HEK293T (cell line): ENCODE results near the gene PDXK.

Source experiments
- CTCF ChIA-PET: fragments of 350-600 bp; formaldehyde crosslinking; extraction: SDS; loops from one replicate; lab custom pipeline; 2021; ENCODE audit warnings: antibody characterized with exemption, inconsistent platforms; lab: Yijun Ruan, JAX
- POLR2A ChIA-PET: fragments of 350-600 bp; formaldehyde crosslinking; extraction: SDS; loops from one replicate; lab custom pipeline; 2020; ENCODE audit warnings: antibody characterized with exemption, inconsistent platforms; lab: Yijun Ruan, JAX
- DNase-seq: peaks from one replicate; pipeline ENCODE4 v3.0.0; 2012; ENCODE audit warnings: mixed read lengths; ENCODE audit errors: extremely low spot score
- ARNT ChIP-seq: fragments of 450-650 bp; IDR thresholded peaks from 2 replicates; pipeline ENCODE4 v1.6.1; 2017; ENCODE audit warnings: mild to moderate bottlenecking
- BHLHE40 ChIP-seq: fragments of 450-650 bp; IDR thresholded peaks from 2 replicates; pipeline ENCODE4 v1.6.1; 2016; ENCODE audit warnings: mild to moderate bottlenecking, moderate library complexity, borderline replicate concordance
- CTBP1 ChIP-seq: fragments of 450-650 bp; IDR thresholded peaks from 2 replicates; pipeline ENCODE4 v1.6.1; 2016; ENCODE audit warnings: borderline replicate concordance
- ELF4 ChIP-seq: fragments of 450-650 bp; IDR thresholded peaks from 2 replicates; pipeline ENCODE4 v1.6.1; 2017; ENCODE audit warnings: antibody characterized with exemption
- FOXA1 ChIP-seq: fragments of 450-650 bp; IDR thresholded peaks from 2 replicates; pipeline ENCODE4 v1.6.1; 2016; ENCODE audit warnings: mild to moderate bottlenecking
- FOXK2 ChIP-seq: fragments of 450-650 bp; IDR thresholded peaks from 2 replicates; pipeline ENCODE4 v1.6.1; 2016; ENCODE audit warnings: mild to moderate bottlenecking
- FOXM1 ChIP-seq: fragments of 450-650 bp; IDR thresholded peaks from 2 replicates; pipeline ENCODE4 v1.6.1; 2017; ENCODE audit warnings: mild to moderate bottlenecking, borderline replicate concordance
- HDGF ChIP-seq: fragments of 450-650 bp; IDR thresholded peaks from 2 replicates; pipeline ENCODE4 v1.6.1; 2017; ENCODE audit warnings: antibody characterized with exemption, borderline replicate concordance
- L3MBTL2 ChIP-seq: fragments of 450-650 bp; conservative IDR thresholded peaks from 2 replicates; pipeline ENCODE4 v1.6.1; 2016; ENCODE audit warnings: mild to moderate bottlenecking
- NFRKB ChIP-seq: fragments of 450-650 bp; IDR thresholded peaks from 2 replicates; pipeline ENCODE4 v1.6.1; 2016; ENCODE audit warnings: mild to moderate bottlenecking, moderate library complexity
- SP1 ChIP-seq: fragments of 450-650 bp; IDR thresholded peaks from 2 replicates; pipeline ENCODE4 v1.6.1; 2017
- SUZ12 ChIP-seq: fragments of 450-650 bp; IDR thresholded peaks from 2 replicates; pipeline ENCODE4 v1.6.1; 2016; ENCODE audit warnings: mild to moderate bottlenecking
- TARDBP ChIP-seq: fragments of 450-650 bp; IDR thresholded peaks from 2 replicates; pipeline ENCODE4 v1.6.1; 2016
- ZNF384 ChIP-seq: fragments of 450-650 bp; IDR thresholded peaks from 2 replicates; pipeline ENCODE4 v1.6.1; 2016
- TF ChIP-seq, protein P1 (sequence below): fragments of 450-650 bp; IDR thresholded peaks from 2 replicates; pipeline ENCODE4 v1.6.1; 2016

Gene PDXK

DNA sequence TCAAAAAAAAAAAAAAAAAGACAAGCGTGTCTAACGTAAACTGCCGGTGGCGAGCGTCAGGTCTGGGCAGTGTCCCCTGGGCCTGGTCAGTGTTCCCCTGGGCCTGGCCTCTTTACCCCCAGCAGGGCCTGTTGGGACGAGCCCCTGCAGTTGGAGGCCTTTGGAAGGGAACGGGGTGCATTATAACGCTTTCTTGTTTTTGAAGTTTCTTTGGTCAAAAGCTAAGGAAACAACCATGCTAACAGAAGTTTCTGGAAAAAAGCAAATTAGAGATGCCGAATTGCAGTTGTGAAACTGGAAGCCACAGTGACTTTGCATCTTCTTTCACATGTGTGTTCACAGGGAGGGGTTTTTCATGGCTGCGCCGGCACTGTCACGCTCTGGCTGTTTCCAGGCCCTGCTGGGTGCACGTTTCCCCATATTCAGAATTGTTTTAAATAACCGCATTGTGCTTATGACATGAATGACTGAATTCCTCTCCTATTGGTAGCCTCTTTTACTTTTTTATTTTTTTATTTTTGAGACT is 86.4 kb downstream of the PDXK start:
- ChIA-PET POLR2A (no interaction called here), CTCF (no interaction called here)
- no peak for DNase-seq
- TF ChIP-seq BHLHE40 (no peak), CTBP1 (no peak), L3MBTL2 (no peak), NFRKB (no peak), FOXM1 (no peak), SP1 (no peak), HDGF (no peak)

DNA sequence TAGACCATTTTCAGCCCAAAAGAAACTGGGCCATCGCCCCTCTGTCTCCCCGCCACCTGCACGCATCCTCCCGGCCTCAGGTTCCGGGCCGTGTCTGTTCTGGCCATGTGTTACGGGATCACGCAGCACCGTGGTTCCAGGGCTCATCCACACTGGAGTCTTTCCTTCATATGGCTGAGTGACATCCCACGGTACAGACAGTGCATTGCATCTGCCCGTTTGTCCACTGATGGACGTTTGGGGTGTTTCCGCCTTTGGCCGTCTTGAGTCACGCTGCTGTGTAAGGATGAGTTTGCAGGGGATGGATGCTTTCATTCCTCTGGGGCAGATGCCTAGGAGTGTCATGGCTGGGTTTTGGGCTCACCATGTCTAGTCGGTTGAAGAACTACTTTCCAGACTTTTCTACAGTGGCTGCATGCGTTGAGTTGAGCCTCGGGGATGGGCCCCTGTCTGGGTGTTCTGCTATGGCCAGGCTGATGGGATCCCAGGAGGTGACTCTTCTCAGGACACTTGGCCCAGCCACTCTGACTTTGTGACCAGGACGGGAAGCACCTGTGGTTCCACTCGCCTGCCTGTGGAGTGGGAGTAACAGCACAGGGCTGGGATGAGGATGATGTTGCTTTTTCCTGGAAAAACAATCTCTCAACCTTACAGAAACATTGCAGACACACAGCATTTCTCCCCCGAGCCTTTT is 87.2 kb downstream of the PDXK start:
- no peak for DNase-seq
- CTCF ChIA-PET = no interaction called here
- POLR2A ChIA-PET = interaction anchor here (0.7 to 1.1 kb wide), 2 partner anchors 16 to 17 kb away, joined by 3 to 4 read pairs; partner anchors contain the start of gene RRP1
- TF ChIP-seq ARNT (no peak), SP1 (no peak), FOXM1 (no peak), CTBP1 (no peak), L3MBTL2 (no peak), TARDBP (no peak)
- TF ChIP-seq, protein P1, sequence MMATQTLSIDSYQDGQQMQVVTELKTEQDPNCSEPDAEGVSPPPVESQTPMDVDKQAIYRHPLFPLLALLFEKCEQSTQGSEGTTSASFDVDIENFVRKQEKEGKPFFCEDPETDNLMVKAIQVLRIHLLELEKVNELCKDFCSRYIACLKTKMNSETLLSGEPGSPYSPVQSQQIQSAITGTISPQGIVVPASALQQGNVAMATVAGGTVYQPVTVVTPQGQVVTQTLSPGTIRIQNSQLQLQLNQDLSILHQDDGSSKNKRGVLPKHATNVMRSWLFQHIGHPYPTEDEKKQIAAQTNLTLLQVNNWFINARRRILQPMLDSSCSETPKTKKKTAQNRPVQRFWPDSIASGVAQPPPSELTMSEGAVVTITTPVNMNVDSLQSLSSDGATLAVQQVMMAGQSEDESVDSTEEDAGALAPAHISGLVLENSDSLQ = no peak

DNA sequence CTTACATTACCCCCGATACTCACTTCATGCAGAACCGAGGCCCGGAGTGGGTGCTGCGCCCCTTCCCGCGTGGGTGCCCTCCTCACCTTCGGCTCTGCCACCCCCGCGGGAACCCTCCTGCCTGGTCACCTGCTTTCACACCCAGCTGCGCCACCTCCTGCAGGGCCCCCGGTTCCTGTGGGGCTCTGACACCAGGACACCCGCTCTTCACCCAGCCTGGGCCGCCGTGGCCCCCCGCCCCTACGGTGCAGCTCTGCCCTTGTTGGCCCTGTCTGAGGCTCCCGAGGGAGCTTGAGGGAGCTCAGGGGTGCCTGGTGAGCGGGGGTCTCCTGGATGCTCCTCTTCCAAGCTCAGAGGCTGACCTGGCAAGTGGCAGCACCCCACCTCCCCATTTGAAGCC is 89.4 kb downstream of the PDXK start:
- ChIA-PET POLR2A (interaction anchor here (1.1 kb wide), 1 partner anchor 79 kb away, joined by 3 read pairs; no protein-coding TSS in a partner anchor), CTCF (interaction anchor here (0.8 to 1.6 kb wide), 2 partner anchors 54 to 167 kb away, joined by 4 read pairs; no protein-coding TSS in a partner anchor)
- TF ChIP-seq SP1 (no peak), FOXM1 (no peak), BHLHE40 (no peak), ELF4 (no peak), NFRKB (no peak), L3MBTL2 (no peak), FOXK2 (no peak), CTBP1 (no peak), ARNT (no peak), FOXA1 (no peak)
- TF ChIP-seq, protein P1 = no peak
- no peak for DNase-seq

DNA sequence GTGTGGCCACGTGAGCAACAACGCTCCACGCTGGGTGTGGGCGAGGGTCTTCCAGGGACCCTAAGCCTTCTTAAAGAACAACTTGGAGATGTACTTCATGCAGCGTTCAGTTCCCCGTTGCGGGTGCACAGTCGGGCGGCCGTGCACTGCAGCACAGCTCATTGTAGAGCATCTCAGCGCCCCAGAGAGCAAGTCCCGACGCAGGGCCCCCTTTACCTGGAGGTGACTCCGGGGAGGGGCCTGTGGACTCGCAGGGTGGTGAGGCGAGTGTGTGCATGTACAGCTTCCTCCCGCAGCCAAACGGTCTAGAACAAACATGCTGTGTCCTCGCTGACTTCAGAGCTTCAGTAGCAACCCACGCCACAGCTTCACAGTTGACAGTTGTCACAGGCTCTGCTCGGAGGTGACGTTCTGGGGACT is 89.9 kb downstream of the PDXK start:
- CTCF ChIA-PET = interaction anchor here (0.8 to 1.6 kb wide), 2 partner anchors 53 to 166 kb away, joined by 4 read pairs; no protein-coding TSS in a partner anchor
- POLR2A ChIA-PET = interaction anchor here (1.1 kb wide), 1 partner anchor 80 kb away, joined by 3 read pairs; no protein-coding TSS in a partner anchor
- no peak for TF ChIP-seq BHLHE40
- TF ChIP-seq L3MBTL2 = no peak
- no peak for TF ChIP-seq ELF4
- TF ChIP-seq FOXM1 = no peak
- DNase-seq = no peak

- ChIA-PET CTCF (interaction anchor here (1.6 to 2.0 kb wide), 2 partner anchors 129 to 166 kb away, joined by 4 to 6 read pairs; no protein-coding TSS in a partner anchor), POLR2A (no interaction called here)
- DNase-seq = no peak
- no peak for TF ChIP-seq FOXM1
- TF ChIP-seq, protein P1 = no peak
- no peak for TF ChIP-seq L3MBTL2
- no peak for TF ChIP-seq ZNF384
- TF ChIP-seq SUZ12 = no peak
- TF ChIP-seq ARNT = no peak
- TF ChIP-seq HDGF = no peak
- TF ChIP-seq SP1 = no peak
- TF ChIP-seq FOXA1 = no peak
- TF ChIP-seq NFRKB = no peak
- TF ChIP-seq CTBP1 = no peak
- no peak for TF ChIP-seq ELF4
- TF ChIP-seq FOXK2 = no peak
- no peak for TF ChIP-seq BHLHE40
These were observed 90.4 kb downstream of the PDXK start for GRCh38 chr21:43809346-43809799.

- TF ChIP-seq TARDBP (no peak), HDGF (no peak), FOXA1 (no peak), BHLHE40 (no peak), NFRKB (no peak), SP1 (no peak), CTBP1 (no peak), FOXK2 (no peak)
- TF ChIP-seq, protein P1 = no peak
- POLR2A ChIA-PET = no interaction called here
- CTCF ChIA-PET = interaction anchor here (0.6 to 2.0 kb wide), 3 partner anchors 20 to 132 kb away, joined by 3 to 6 read pairs (median 4); partner anchors contain the start of gene RRP1
- DNase-seq = no peak
These were observed 91.0 kb downstream of the PDXK start for GRCh38 chr21:43809853-43810504.
